Body of pancreas (tissue), 4 donors: Measurements from ENCODE around the gene SALL3. TPM values are rescaled to one million over a fixed set of nuclear protein-coding genes. Genes with fewer than 3 reads are reported as not detected.

ENCODE experiments used
- ATAC-seq: fragments of 150-250 bp; one replicate; pipeline ENCODE4 v1.9.1; 2016
- DNase-seq, 4 donors: peaks; one replicate each; pipeline ENCODE4 v3.0.0-alpha.2; 2019
- H3K27ac ChIP-seq, 4 donors: fragments of 200-600 bp; sonication (generic); 1 replicate in 3 of 4; 2 replicates in 1 of 4; pipeline versions ENCODE4 v1.5.1 to v1.6.1; 2016 to 2019; ENCODE audit warnings: mild to moderate bottlenecking in 1 of 4, mixed read lengths in 1 of 4, moderate library complexity in 1 of 4
- H3K27me3 ChIP-seq, 2 donors: fragments of 200-600 bp; sonication (generic); one replicate each; pipeline ENCODE4 v1.6.0; 2016; ENCODE audit warnings: mild to moderate bottlenecking in 1 of 2
- H3K36me3 ChIP-seq, 2 donors: fragments of 200-600 bp; sonication (generic); replicated peaks in 1 of 2; 2 replicates each; pipeline ENCODE4 v1.5.1; 2016; ENCODE audit warnings: low read depth in 2 of 2; ENCODE audit not compliant: insufficient read depth in 1 of 2
- H3K4me1 ChIP-seq: fragments of 200-600 bp; sonication (generic); one replicate; pipeline ENCODE4 v1.6.0; 2016
- H3K4me3 ChIP-seq, 2 donors: fragments of 200-600 bp; sonication (generic); 1 replicate in 1 of 2; 2 replicates in 1 of 2; pipeline ENCODE4 v1.5.1; 2016 to 2019
- H3K9me3 ChIP-seq, 3 donors: fragments of 200-600 bp; sonication (generic); 1 replicate in 2 of 3; 2 replicates in 1 of 3; pipeline ENCODE4 v1.5.1; 2016
- POLR2A ChIP-seq, 3 donors: fragments of 450-650 bp; IDR thresholded peaks; one replicate each; pipeline ENCODE4 v1.6.1; 2016; ENCODE audit warnings: antibody characterized with exemption in 3 of 3, mild to moderate bottlenecking in 2 of 3
- WGBS, 2 donors: methylation state at CpG; one replicate each; pipeline ENCODE4 v1.1.5; 2017; 5-methylcytosine and 5-hydroxymethylcytosine counted together
- intact Hi-C: fragments of 100-400 bp; cut with DNase I; formaldehyde crosslinking; loops from one replicate; pipeline ENCODE4 v1.15.1; 2023
- total RNA-seq, 2 donors: library from RNA; depleted of rRNA; stranded (reverse); fragments of >200 nt; gene quantifications; one replicate each; pipeline ENCODE4 v1.1.0, GENCODE V29; 2016
- TF ChIP-seq, protein P1 (sequence below), 7 experiments: fragments of 450-650 bp in 4 of 7; fragments of 200-600 bp in 3 of 7; sonication (generic) in 3 of 7; IDR thresholded peaks; one replicate each; pipeline ENCODE4 v1.5.1; 2016 to 2019; ENCODE audit warnings: antibody characterized with exemption in 7 of 7

SALL3 gene
- total RNA-seq, 2 donors from 2014 or later: not detected

DNA sequence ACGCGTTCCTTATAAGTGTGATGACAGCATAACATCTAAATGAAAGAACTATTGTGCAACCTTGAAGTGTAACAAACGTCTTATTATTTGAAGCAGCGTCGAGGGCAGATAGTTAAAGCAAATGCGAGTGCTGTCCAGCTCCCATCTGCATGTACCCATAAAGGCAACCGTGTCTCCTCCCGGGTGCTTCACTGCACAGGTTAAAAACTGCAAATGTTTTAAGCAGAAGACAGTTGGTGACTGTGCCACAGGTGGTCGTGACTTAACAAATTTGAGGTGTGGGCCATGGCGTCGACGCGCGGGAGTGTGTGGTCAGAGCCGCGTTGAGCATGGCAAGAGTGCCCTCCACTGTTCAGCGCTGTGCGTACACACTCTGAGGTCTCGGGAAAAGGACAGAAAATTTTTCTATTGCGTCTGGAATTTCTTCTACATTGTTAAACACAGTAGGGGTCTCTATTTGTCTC, 6.4 kb downstream of the SALL3 start:
- ATAC-seq: no peak
- Histone ChIP-seq H3K4me1 (peaks cover 2% of the 10 kb centered on the region), H3K9me3 (no peaks in the 10 kb centered on the region), H3K27ac (no peak overlapping the region), H3K27me3 (peaks cover 0 to 15% of the 10 kb centered on the region in 2 donors), H3K36me3 (no peaks in the 10 kb centered on the region), H3K4me3 (no peak overlapping the region)
- intact Hi-C loops: no loop called here
- TF ChIP-seq POLR2A (IDR thresholded peaks at IDR 0.05): no peak
- TF ChIP-seq, protein P1, sequence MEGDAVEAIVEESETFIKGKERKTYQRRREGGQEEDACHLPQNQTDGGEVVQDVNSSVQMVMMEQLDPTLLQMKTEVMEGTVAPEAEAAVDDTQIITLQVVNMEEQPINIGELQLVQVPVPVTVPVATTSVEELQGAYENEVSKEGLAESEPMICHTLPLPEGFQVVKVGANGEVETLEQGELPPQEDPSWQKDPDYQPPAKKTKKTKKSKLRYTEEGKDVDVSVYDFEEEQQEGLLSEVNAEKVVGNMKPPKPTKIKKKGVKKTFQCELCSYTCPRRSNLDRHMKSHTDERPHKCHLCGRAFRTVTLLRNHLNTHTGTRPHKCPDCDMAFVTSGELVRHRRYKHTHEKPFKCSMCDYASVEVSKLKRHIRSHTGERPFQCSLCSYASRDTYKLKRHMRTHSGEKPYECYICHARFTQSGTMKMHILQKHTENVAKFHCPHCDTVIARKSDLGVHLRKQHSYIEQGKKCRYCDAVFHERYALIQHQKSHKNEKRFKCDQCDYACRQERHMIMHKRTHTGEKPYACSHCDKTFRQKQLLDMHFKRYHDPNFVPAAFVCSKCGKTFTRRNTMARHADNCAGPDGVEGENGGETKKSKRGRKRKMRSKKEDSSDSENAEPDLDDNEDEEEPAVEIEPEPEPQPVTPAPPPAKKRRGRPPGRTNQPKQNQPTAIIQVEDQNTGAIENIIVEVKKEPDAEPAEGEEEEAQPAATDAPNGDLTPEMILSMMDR (IDR thresholded peaks at IDR 0.05): peak in 5 of 7 experiments; percentile 34 to 45 (median 41)
- 5 to 8% methylated on average over 20 of the region's 20 CpGs for WGBS, 2 donors
- DNase-seq: peak in 1 of 4 donors; percentile 21

DNA sequence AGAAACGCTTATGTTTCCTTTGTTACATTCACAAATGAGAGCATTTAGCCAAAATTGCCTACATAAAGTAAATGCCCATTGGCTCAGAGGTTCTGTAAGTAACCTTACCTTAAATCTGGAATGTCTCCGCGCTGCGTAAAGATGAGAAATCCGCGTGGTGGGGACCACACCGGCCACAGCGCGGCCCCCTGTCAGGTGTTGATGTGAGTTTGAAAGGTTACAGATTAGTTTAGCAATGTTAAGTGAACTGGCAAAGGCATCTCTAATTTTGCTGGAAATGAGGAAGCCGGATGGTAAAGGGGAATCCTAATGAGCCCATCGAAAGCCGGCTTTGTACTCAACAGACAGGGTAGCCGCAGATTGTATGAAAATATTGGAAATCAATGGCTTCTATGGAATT, 11.8 kb downstream of the SALL3 start:
- TF ChIP-seq, protein P1 (IDR thresholded peaks at IDR 0.05): no peak
- no peak for TF ChIP-seq POLR2A (IDR thresholded peaks at IDR 0.05)
- ATAC-seq (no peak), DNase-seq (no peak)
- intact Hi-C loops: no loop called here
- Histone ChIP-seq H3K9me3 (no peaks in the 10 kb centered on the region), H3K36me3 (no peaks in the 10 kb centered on the region), H3K4me3 (no peak overlapping the region), H3K4me1 (no peaks in the 10 kb centered on the region), H3K27ac (no peak overlapping the region), H3K27me3 (no peaks in the 10 kb centered on the region)
- 74 to 77% methylated on average over 13 of the region's 13 CpGs for WGBS, 2 donors

DNA sequence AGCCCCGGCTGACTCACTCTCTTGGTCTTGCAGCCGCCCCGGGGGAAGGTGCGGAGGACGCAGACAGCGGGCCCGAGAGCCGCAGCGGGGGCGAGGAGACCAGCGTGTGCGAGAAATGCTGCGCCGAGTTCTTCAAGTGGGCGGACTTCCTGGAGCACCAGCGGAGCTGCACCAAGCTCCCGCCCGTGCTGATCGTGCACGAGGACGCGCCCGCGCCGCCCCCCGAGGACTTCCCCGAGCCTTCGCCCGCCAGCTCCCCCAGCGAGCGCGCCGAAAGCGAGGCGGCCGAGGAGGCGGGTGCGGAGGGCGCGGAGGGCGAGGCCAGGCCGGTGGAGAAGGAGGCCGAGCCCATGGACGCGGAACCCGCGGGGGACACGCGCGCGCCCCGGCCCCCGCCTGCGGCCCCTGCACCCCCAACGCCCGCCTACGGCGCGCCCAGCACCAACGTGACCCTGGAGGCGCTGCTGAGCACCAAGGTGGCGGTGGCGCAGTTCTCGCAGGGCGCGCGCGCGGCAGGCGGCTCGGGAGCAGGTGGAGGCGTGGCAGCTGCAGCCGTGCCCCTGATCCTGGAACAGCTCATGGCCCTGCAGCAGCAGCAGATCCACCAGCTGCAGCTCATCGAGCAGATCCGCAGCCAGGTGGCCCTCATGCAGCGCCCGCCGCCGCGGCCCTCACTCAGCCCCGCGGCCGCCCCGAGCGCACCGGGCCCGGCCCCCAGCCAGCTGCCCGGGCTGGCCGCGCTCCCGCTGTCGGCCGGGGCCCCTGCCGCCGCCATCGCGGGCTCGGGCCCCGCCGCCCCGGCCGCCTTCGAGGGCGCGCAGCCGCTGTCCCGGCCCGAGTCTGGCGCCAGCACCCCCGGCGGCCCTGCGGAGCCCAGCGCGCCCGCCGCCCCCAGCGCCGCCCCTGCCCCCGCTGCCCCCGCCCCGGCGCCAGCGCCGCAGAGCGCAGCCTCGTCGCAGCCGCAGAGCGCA, 12.7 kb downstream of the SALL3 start:
- DNase-seq: no peak
- 87 to 95% methylated on average over 79 to 81 of the region's 129 CpGs for WGBS, 2 donors
- Histone ChIP-seq H3K4me3 (no peak overlapping the region), H3K4me1 (no peaks in the 10 kb centered on the region), H3K27me3 (no peaks in the 10 kb centered on the region), H3K9me3 (no peaks in the 10 kb centered on the region), H3K36me3 (no peaks in the 10 kb centered on the region), H3K27ac (no peak overlapping the region)
- no peak for ATAC-seq
- TF ChIP-seq, protein P1 (IDR thresholded peaks at IDR 0.05): no peak
- TF ChIP-seq POLR2A (IDR thresholded peaks at IDR 0.05): no peak
- intact Hi-C loops: no loop called here

DNA sequence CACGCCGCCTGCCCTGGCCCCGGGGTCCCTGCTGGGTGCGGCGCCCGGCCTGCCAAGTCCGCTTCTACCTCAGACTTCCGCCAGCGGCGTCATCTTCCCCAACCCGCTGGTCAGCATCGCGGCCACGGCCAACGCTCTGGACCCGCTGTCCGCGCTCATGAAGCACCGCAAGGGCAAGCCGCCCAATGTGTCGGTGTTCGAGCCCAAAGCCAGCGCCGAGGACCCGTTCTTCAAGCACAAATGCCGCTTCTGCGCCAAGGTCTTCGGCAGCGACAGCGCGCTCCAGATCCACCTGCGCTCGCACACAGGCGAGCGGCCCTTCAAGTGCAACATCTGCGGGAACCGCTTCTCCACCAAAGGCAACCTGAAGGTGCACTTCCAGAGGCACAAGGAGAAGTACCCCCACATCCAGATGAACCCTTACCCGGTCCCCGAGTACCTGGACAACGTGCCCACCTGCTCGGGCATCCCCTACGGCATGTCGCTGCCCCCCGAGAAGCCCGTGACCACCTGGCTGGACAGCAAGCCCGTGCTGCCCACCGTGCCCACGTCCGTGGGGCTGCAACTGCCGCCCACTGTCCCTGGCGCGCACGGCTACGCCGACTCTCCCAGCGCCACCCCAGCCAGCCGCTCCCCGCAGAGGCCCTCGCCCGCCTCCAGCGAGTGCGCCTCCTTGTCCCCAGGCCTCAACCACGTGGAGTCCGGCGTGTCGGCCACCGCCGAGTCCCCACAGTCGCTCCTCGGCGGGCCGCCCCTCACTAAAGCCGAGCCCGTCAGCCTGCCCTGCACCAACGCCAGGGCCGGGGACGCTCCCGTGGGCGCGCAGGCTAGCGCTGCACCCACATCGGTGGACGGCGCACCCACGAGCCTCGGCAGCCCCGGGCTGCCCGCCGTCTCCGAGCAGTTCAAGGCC, 13.7 kb downstream of the SALL3 start:
- DNase-seq: no peak
- H3K4me1 ChIP-seq: no peaks in the 10 kb centered on the region
- no peak for ATAC-seq

More for the DNA sequence above, 13.7 kb downstream of the SALL3 start:
- TF ChIP-seq, protein P1 (IDR thresholded peaks at IDR 0.05): no peak
- no peak for TF ChIP-seq POLR2A (IDR thresholded peaks at IDR 0.05)
- H3K9me3 ChIP-seq: no peaks in the 10 kb centered on the region
- intact Hi-C loops: no loop called here
- WGBS, 2 donors: 90 to 99% methylated on average over 41 to 75 of the region's 90 CpGs
- no peak overlapping the region for H3K27ac ChIP-seq
- H3K36me3 ChIP-seq: no peaks in the 10 kb centered on the region
- H3K4me3 ChIP-seq: no peak overlapping the region
- no peaks in the 10 kb centered on the region for H3K27me3 ChIP-seq
